Activated effector memory CD4-positive, alpha-beta T cell treated with Interleukin-2 at 50 U/mL for 16 hours (primary cell): Measurements from ENCODE around the gene TMEM267.
"Not testable (repeated sequence)": the region's sequence is repeated elsewhere in the genome, so short reads cannot be mapped to it uniquely, and the experiment has no call there.

Experiments used
- DNase-seq: peaks from one replicate; pipeline ENCODE4 v3.0.0-alpha.2; 2020

TMEM267 gene, protein sequence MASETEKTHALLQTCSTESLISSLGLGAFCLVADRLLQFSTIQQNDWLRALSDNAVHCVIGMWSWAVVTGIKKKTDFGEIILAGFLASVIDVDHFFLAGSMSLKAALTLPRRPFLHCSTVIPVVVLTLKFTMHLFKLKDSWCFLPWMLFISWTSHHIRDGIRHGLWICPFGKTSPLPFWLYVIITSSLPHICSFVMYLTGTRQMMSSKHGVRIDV

DNA sequence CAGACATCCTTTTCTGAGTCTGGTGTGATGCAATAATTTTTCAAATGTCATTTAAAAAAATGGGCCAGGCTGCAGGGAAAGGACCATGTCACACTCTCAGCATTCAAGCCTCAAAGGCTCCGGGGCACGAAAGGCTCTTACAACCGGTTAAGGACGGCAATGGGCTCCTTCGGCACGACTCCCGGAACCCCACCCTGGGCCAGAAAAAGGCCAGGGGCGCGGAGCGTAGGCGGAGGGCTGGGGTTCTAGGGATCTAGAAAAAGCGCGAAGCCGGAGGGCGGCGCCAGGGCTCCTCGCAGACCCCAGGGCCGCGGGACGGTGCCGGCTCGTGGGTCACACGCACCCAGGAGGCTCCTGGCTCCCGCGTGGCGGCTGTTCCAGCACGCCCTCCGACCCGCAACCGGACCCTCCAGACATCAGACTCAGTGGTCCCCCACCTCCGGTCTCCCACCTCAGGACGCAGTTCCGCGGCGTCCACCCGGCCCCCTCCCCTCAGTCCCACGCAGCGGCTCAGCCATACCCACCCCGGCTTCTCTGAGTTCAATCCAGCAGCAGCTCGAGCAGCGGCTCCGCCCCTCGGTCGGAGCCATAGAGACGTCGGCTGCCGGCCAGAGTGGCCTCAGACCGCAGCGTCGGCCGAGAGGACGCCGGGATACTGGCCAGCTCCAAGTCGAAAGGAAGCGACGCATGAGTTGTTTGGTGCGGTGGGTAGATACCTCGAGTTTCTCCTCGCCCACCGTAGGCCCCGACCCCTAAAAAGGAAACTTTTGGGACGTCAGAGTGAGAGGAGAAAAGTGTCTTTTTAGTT lies at the start of gene TMEM267:
Gene TMEM267, minus strand, starts transcription at position 568 of the 808 bp plus-strand sequence. CDS start 29,896 bp downstream, outside the sequence.
- peak; percentile 86 for DNase-seq

DNA sequence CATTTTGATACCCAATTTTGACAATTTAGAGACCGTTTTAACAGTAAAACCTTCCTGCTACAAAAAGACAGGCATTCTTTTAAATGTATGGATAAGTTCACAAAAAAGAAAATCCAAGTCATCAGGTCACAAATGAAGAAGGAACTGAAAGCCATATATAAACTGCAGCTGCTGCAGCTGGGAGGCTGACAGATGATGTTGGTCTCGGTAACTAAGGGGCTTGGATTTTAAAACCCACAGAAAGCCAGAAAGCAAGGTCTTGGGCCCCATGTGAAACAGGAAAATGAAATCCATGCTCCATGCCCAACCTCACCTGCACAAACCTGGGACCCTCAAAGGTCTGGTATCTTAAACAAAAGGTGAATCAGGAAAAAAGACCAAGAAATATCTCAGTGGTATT lies 47.0 kb upstream of the TMEM267 start:
- no peak for DNase-seq

DNA sequence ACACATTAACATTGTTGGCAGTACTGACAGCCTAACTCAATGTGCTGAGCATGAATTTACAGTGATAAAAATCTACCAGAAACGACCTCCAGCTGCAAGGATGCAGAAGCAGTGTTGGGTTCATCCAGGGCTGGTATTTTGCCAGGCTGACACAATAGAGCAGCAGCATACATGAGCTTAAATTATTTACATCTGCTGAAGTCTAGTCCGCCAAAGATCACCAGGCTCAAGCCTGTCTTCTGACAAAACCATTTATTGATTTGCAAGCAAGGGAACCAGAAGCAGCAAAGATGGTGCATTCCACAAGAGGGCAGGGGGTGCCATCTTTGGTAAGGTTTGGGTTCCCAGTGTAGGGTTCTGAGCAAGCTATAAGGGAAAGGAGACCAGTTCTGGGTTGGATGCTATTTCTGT lies 40.0 kb upstream of the TMEM267 start:
- no peak for DNase-seq

DNA sequence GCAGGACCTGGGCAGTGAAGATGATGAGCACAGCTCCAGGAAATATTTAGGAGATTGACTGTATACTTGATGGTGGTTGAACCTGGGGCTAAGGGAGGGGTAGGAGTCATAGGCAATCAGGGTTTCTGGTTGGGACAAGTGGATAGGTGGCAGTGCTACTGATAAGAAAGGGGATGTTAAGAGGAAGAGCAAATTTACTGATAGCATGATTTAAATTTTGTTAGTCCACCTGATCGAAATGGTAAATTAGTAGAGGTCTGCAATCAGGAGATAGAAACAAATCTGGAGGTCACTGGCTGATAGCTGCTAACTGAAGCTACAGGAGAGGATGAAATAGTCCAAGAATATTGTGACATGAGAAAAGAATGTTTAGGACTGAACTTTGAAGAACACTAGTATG lies 37.0 kb upstream of the TMEM267 start:
- DNase-seq: no peak

DNA sequence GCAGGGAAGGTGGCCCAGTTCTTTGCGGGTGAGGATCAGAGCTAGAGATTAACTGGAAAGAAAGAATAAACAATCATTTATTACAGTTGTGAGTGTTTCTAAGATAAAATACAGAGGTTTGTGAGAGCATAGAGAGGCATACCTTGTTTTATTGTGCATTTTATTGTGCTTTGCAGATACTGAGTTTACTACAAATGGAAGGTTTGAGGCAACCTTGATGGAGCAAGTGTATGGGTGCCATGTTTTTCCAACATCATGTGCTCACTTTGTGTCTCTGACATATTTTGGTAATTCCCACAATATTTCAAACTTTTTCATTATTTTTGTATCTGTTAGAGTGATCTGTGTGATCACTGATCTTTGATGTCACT lies 32.0 kb upstream of the TMEM267 start:
- DNase-seq: no peak

DNA sequence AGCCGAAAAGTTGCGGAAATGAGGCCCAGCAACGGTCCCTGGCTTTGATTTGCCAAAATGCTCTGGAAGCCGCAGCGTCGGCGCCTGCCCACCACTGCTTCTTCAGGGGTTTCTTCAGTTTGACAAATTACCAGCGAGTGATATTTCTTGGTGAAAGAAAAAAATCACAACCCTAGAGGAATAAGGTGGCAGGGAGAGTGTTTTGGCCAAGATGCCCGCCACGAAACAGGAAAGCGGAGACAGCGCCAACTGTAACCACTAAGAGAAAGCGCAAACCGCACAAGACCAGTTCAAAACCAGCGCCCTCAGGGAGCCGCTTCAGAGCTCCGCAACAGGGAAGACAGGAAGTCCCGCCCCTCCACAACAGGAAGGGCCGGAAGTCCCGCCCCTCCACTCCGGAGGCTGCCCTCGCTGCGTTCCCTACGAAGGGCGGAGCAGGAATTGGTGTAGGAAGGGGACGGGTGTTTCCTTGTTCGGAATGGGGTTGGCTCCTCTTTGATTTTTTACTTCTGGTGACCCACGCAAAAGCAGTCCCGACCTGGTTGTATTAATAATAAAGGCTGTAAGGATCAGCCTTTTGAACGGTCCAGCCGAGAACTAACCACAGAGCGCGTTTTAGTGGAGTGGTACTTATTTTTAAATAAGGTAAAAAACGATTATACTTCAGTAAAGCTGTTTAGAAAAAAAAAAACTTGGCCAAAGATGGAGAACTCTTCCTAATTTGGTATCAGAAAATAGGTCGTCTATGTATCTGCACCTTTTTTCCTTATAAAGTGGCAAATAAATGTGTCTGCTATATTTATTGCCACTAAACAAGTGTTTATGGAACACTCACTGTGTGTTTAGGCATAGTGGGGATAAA lies 31.4 kb upstream of the TMEM267 start, which contains the start of gene C5orf34:
Gene C5orf34, minus strand, starts transcription at position 333 of the 862 bp plus-strand sequence. CDS start 5,809 bp downstream, outside the sequence.
- DNase-seq: peak; percentile 88

DNA sequence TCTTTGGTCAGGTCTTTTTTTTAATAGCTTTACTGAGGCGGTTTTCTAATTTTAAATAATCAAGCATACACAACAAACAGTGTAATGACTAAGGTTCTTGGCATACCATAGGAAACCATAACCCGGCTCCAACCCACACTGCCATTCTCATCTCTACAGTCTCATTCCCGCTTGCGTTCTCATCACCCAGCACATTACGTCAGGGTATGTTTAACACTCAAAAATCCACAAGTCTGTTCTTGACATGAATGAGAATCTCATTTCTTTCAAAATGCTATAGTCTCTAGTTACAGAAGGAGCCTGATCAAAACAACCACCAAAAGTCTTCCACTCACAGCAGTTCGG lies 30.8 kb upstream of the TMEM267 start:
- no peak for DNase-seq

DNA sequence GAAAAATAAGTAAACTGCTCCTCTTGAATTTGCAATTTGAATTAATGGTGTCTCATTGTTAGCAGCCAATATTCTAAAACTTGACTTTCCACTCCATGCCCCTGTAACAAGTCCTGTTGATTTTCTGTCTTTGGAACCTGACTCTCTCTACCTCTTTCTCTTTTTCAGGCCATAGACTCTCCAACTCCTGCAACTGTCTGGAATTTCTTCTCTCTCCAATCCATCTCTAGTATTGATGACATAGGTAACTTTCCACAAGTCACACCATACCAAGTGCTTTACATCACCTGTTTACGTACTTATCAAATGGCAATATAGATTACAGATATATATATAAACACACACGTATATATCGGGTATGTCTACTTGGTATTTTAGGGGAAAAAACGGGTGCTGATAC lies 30.4 kb upstream of the TMEM267 start:
- no peak for DNase-seq

DNA sequence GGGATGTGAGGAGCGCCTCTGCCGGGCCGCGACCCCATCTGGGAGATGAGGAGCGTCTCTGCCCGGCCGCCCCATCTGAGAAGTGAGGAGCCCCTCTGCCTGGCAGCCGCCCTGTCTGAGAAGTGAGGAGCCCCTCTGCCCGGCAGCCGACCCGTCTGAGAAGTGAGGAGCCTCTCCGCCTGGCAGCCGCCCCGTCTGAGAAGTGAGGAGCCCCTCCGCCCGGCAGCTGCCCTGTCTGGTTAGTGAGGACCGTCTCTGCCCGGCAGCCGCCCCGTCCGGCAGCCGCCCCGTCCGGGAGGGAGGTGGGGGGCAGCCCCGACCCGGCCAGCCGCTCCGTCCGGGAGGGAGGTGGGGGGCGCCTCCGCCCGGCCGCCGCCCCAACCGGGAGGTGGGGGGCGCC lies 27.4 kb upstream of the TMEM267 start:
- DNase-seq: not testable (repeated sequence)

DNA sequence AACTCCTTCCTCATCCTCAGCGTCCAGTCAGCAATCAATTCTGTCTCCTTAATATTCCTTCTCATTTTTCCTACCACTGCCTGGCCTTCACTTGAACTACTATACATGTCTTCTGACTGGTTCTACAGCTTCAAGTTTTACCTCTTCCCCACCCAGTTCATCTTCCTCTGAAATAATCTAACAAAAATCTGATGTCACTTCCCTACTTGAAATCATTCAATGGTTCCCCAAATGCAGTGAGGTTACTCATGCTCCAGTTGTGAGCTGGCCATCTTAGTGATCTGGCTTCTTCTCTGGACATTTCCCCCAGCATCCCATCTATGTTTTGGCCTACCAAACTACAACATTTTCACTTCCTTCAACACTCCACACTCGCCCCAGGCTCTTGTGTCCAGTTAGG lies 14.9 kb upstream of the TMEM267 start:
- DNase-seq: no peak

DNA sequence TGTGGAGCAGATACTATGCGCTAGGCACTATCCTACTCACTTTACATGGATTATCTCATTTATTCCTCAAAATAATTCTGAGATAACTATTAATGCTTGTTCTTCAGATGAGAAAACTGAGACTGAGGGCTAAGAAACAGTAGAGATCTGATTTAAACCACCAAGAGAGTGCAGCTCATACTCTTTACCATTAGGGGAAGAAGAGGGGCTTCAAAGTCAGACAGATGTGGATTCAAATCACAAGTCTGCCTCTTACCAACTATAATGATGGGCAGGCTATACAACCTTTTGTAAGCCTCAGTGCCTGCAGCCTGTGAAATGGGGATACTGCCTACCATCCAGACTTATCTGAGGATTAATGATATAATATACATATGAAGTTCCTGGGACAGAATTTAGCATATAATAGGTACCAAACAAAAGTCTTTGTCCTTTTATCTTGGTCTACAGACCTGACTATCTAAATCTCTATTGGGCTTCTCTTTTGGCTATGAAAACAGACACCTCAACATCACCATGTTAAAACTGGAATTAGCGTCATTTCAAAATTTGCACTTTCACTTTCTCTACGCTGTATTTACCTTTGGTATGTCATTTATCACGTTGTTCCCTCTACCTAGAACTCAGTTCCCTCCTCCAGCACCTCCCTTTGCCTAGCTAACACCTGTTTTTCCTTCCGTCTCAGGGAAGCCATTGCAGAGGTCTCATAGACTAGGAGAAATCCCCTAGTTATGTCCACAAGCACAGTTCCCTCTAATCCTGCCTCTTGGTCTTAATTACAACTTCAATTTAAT lies 13.8 kb upstream of the TMEM267 start:
- no peak for DNase-seq

DNA sequence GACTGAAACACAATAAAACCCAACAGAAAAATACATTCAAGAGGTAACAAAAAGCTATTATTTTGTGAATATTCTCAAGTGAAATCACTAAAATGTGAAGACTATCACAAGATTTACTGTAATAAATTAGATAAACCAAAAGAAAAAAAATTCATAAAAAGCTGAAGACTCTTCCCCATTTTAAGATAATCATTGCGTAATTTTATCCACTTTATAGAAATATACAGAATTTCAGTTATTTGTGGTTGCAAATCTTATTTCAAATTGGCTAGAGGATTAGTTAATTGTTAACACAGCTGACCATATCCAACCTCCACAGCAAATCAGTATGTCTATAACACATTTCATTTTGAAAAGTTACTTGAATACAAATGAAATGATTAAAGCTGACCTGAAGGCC lies 7.7 kb upstream of the TMEM267 start:
- no peak for DNase-seq

DNA sequence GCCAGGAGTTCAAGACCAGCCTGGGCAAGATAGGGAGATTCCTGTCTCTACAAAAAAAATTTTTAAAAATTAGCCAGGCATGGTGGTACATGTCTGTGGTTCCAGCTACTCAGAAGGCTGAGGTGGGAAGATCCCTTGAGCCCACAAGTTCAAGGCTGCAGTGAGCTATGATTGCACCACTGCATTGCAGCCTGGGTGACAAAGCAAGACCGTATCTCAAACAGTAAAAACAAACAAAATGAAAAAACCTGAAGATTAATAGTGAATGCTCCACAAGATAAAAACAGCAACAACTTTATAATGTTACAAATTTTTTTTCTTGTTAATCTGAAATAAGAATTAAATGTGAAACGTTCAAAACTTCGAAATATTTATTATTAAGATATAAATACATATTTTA lies 2.7 kb upstream of the TMEM267 start:
- no peak for DNase-seq

DNA sequence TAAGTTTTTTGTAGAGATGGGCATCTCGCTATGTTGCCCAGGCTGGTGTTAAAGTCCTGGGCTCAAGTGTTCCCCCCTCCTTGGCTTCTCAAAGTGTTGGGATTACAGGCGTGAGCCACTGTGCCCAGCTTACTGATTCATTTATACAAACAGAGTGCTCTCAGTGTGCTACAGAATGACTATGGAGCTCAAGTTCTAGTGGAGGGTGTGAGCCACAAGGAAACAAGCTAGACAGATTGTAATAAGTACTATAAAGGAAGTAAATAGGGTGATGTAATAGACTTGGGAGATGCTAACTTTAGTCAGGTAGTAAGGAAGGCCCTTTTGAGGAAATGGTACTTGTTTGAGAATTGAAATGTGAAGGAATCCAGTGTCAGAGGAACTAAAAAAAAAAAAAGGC lies 1.7 kb upstream of the TMEM267 start:
- DNase-seq: no peak

DNA sequence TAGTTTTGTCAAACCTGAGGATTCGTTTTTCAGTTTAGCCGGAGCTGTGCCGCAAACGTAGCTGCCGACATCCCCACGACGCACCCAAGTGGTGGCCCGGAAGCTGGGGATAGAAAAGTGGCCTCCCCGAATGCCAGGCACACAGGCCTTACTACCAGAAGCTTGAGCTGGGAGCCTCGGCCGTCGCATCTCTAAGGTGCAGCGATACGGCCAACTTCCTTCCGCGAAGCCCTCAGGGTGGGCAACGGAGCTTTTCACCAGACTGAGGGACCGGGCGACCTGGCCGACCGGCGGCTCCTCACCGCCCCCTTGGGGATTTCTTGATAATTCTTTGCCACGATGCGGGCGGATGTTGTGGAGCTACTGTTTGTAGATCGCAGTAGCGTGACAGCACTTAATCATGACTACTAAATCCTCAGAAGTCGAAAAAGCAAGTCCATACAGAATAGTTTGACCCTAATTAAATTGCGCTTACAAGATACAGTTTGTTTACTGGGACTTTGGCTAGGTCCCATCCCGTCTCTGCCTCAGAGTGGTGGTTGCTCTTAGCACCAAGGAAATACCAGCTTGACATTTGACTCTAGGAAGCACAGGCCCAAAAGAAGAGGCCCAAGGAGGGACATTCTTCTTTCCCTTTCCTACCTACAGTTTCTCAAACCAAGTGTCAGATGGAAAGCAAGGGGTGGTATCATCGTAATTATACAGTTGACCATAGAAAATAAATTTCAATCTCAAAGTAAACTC lies 613 bp upstream of the TMEM267 start:
- peak; percentile 84 for DNase-seq

DNA sequence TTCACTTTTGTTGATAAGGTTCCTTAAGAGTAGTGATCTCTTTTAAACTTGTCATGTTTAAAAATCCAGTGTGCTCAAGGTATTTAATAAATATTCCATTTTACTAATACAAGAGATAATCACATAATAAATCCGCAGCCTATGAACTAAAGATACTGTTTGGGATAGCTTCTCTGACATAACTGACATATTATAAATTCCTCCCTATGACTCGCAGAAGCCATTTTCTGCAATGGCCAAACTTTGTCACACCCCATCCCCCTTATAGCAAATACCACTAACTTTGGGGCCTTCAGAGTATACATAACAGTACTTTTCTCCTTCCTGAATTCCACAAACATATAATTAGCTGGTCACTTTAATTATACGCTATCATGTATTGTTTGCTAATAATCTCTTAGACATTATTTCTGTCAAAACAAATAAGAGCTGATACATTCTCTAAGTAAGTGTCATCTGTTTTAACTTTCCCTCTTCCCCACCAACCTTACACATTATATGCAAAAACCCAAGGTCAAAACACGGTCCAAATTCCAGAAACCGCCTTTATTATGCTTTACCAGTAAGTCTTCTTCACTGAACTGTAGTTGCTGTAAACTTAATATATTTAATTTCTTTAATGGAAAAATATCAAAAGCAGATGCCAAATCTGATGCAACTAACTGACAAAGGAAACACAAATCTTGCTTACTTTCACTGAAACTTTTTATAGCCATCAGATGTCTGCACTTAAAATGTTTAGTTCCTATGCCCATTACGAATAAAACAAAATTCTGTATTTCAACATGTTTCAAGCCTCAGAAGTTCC lies 971 bp downstream of the TMEM267 start:
- no peak for DNase-seq

DNA sequence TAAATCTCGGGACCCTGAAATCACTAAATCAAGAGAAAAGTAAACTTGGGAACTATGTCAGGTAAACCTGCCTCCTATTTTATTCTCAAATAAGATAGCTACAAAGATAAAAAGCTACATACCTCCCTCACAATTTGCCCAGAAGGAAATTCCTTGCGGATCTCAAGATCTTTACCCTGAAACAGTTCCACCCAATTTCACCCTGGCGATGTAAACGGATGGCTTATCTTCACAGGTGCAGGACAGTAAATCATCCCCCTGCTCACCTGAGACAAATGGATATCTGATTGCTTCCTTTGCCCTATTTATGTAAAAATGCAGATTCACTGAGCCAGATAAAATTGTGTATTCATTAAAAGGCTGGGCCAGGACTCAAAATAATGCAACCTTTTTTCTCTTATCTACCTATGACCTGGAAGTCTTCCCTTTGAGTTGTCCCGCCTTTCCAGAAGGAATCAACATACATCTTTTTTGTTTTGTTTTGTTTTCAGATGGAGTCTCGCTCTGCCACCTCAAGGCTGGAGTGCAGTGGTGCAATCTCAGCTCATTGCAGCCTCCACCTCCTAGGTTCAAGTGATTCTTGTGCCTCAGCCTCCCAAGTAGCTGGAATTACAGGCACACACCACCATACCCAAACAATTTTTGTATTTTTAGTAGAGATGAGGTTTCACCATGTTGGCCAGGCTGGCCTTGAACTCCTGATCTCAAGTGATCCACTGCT lies 13.8 kb downstream of the TMEM267 start:
- no peak for DNase-seq

DNA sequence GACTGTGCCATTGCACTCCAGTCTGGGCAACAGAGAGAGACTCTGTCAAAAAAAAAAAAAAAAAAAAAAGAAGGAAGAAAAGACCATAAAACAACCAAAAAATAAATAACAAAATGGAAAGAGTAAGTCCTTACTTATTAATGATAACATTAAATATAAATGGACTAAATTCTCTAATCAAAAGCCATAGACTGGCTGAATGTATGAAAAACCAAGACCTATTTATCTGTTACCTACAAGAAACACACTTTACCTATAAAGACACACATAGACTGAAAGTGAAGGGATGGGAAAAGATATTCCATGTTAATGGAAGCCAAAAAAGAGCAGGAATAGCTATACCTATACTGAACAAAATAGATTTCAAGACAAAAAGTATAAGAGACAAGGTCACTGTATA lies 16.6 kb downstream of the TMEM267 start:
- no peak for DNase-seq

DNA sequence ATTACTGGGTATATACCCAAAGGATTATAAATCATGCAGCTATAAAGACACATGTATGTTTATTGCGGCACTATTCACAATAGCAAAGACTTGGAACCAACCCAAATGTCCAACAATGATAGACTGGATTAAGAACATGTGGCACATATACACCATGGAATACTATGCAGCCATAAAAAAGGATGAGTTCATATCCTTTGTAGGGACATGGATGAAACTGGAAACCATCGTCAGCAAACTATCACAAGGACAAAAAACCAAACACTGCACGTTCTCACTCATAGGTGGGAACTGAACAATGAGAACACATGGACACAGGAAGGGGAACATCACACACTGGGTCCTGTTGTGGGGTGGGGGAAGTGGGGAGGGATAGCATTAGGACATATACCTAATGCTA lies 18.2 kb downstream of the TMEM267 start:
- not testable (repeated sequence) for DNase-seq

DNA sequence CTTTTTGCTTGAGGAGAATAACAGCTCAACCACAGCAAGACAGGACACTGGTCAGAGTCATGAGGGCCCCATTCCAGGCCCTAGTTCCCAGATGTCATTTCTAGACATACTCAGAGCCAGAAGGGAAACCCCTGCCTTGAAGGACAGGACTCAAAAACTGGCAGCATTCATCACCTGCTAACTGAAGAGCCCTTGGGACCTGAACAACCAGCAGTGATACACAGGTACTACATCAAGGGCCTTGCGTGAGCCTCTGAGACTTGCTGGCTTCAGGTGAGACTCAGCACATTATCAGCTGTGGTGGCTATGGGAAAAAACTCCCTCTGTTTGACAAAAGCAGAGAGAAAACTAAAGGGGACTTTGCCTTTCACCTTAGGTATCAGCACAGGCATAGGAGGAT lies 22.6 kb downstream of the TMEM267 start:
- no peak for DNase-seq
